Measurements from ENCODE around the gene SOX6.

The SOX6 gene

GRCh38 chr11:16367252-16367651 is 10.9 kb upstream of the SOX6 start:
- TF ChIP-seq CTCF (IDR thresholded peaks at IDR 0.05; ENCODE audit: low read depth, low read length, missing control alignments), result no peak
- in situ Hi-C loops (cut with HindIII; ENCODE audit: low sequenced_read_pairs), result no loop called here
- DNase-seq (ENCODE audit: low read depth), result no peak
- H3K4me3 ChIP-seq (ENCODE audit: low read depth, low read length), result no peak overlapping the region

GRCh38 chr11:16365581-16366228 is 9.4 kb upstream of the SOX6 start:
- no peak for DNase-seq (ENCODE audit: low read depth)
- TF ChIP-seq CTCF (IDR thresholded peaks at IDR 0.05; ENCODE audit: low read depth, low read length, missing control alignments), result no peak
- H3K4me3 ChIP-seq (ENCODE audit: low read depth, low read length), result no peak overlapping the region
- in situ Hi-C loops (cut with HindIII; ENCODE audit: low sequenced_read_pairs), result no loop called here

GRCh38 chr11:16364254-16364653 is 7.9 kb upstream of the SOX6 start:
- no peak for DNase-seq (ENCODE audit: low read depth)
- H3K4me3 ChIP-seq (ENCODE audit: low read depth, low read length), result no peak overlapping the region
- TF ChIP-seq CTCF (IDR thresholded peaks at IDR 0.05; ENCODE audit: low read depth, low read length, missing control alignments), result no peak
- in situ Hi-C loops (cut with HindIII; ENCODE audit: low sequenced_read_pairs), result no loop called here

- in situ Hi-C loops (cut with HindIII; ENCODE audit: low sequenced_read_pairs), result no loop called here
- TF ChIP-seq CTCF (IDR thresholded peaks at IDR 0.05; ENCODE audit: low read depth, low read length, missing control alignments), result no peak
- no peak for DNase-seq (ENCODE audit: low read depth)
- no peak overlapping the region for H3K4me3 ChIP-seq (ENCODE audit: low read depth, low read length)
These were observed 7.4 kb upstream of the SOX6 start for GRCh38 chr11:16363706-16364105.

GRCh38 chr11:16361108-16361865 is 4.9 kb upstream of the SOX6 start:
- no peak overlapping the region for H3K4me3 ChIP-seq (ENCODE audit: low read depth, low read length)
- no peak for DNase-seq (ENCODE audit: low read depth)
- in situ Hi-C loops (cut with HindIII; ENCODE audit: low sequenced_read_pairs), result no loop called here
- no peak for TF ChIP-seq CTCF (IDR thresholded peaks at IDR 0.05; ENCODE audit: low read depth, low read length, missing control alignments)

- TF ChIP-seq CTCF (IDR thresholded peaks at IDR 0.05; ENCODE audit: low read depth, low read length, missing control alignments), result no peak
- in situ Hi-C loops (cut with HindIII; ENCODE audit: low sequenced_read_pairs), result no loop called here
- DNase-seq (ENCODE audit: low read depth), result no peak
- no peak overlapping the region for H3K4me3 ChIP-seq (ENCODE audit: low read depth, low read length)
These were observed 3.0 kb upstream of the SOX6 start for GRCh38 chr11:16359369-16359768.
